RWPE1 (cell line): Measurements from ENCODE around the gene CDC40.

ENCODE experiments used
- CTCF ChIA-PET: fragments of 350-600 bp; sonication (Branson Sonifier 250); formaldehyde crosslinking; extraction: SDS; loops from one replicate; lab custom pipeline; 2021; lab: Yijun Ruan, JAX
- POLR2A ChIA-PET: fragments of 400-600 bp; formaldehyde crosslinking; extraction: SDS; loops from one replicate; lab custom pipeline; 2020; ENCODE audit warnings: antibody characterized with exemption; ENCODE audit not compliant: low non-redundant PET; lab: Yijun Ruan, JAX
- DNase-seq: peaks from one replicate; pipeline ENCODE4 v3.0.0; 2012; ENCODE audit warnings: low spot score
- H3K27ac ChIP-seq: fragments of 450-650 bp; 2 replicates; pipeline ENCODE4 v1.5.1; 2017
- TF ChIP-seq, protein P1 (sequence below): fragments of 450-650 bp; conservative IDR thresholded peaks from 2 replicates; pipeline ENCODE4 v1.5.1; 2017; ENCODE audit warnings: low read depth, mild to moderate bottlenecking

CDC40 gene

DNA sequence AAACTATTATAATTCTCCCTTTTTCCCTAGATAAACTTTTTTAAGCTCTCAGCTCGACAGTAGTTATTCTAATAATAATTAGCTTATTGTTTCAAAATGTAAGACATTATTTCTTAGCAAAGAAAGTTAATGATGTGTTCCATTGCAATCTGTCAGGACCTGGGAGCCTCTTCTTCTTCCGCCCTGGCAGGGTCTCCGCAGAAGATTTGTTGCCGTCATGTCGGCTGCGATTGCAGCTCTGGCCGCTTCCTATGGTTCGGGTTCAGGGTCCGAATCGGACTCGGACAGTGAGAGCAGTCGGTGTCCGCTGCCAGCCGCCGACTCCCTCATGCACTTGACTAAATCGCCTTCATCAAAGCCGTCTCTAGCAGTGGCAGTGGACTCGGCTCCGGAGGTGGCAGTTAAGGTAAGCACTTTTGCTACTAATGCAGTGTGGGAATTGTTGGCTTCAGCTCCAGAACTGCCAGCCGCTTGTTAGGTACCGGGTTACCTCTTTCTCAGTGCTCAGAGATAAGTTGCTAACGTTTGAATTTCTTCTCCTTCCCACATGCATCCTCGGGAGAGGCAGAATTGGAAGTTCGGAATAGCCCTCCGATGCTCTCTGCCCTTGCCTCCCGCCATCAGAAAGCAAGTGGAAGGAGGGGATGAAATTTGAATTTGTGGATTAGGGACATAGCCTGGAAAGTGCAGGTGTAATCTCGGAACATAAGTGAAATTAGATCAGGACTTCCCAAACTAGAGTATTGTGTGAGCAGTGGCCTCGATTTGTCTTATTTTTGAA, at the start of gene CDC40:
Gene CDC40 (plus strand): TSS at position 200 of the 781 bp plus-strand sequence. CDS start 18 bp downstream, at position 218.
- peak; percentile 42 for DNase-seq
- TF ChIP-seq, protein P1, sequence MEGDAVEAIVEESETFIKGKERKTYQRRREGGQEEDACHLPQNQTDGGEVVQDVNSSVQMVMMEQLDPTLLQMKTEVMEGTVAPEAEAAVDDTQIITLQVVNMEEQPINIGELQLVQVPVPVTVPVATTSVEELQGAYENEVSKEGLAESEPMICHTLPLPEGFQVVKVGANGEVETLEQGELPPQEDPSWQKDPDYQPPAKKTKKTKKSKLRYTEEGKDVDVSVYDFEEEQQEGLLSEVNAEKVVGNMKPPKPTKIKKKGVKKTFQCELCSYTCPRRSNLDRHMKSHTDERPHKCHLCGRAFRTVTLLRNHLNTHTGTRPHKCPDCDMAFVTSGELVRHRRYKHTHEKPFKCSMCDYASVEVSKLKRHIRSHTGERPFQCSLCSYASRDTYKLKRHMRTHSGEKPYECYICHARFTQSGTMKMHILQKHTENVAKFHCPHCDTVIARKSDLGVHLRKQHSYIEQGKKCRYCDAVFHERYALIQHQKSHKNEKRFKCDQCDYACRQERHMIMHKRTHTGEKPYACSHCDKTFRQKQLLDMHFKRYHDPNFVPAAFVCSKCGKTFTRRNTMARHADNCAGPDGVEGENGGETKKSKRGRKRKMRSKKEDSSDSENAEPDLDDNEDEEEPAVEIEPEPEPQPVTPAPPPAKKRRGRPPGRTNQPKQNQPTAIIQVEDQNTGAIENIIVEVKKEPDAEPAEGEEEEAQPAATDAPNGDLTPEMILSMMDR = no peak
- POLR2A ChIA-PET = interaction anchor here (0.6 kb wide), 1 partner anchor 30 kb away, joined by 3 read pairs; no protein-coding TSS in a partner anchor
- CTCF ChIA-PET = no interaction called here
- peak within 1 kb of the TSS; percentile 92 for H3K27ac ChIP-seq

DNA sequence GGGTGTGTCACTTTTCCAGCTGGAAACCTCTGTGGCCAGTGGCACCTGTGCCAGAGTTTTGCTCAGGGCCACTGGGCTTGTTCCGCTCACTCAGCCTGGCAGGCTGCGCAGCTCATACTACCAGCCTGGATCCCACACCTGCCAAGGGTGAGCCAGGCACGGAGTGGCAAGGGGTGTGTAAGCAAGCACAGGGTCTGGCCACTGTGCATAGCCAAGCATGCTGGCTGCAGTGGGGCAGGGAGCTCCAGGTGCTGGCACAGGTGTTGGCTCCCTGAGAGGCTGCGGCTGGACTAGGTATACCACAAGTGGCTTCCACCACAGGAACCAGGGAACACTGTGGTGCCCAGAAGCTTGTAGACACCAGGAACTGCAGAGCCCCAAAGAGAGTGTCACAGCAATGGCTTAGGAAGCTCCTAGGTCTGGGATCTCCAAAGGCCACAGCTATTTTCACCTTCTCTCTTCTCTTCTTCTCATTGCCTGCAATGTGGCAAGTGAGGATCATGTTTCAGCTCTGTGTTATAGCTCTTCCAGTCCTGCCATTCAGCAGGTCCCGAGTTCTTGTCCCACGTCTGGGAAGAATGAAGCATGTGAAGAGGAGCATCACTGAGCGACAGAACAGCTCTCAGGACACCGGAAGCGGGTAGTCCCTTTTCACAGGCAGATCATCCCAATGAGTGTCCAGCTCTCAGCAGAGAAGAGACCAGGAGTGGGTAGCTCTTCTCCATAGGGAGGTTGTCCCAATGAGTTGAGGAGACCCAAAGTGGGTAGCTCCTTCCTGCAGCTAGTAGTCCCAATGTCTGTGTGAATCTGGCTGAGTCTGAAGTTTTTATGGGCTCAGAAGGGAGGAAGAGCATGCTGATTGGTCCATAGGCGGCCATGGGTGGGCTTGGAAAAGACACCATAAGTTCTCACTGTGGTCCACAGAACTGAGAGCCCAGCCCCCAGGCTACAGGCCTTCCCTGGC, 42.0 kb upstream of the CDC40 start:
- ChIA-PET POLR2A (no interaction called here), CTCF (interaction anchor here (0.6 to 1.2 kb wide), 2 partner anchors 9 to 873 kb away, joined by 4 to 7 read pairs; no protein-coding TSS in a partner anchor)
- TF ChIP-seq, protein P1 = no peak
- no peak for DNase-seq
- 0 out of 2 replicates have a peak overlapping the region, but pooled peaks have one; percentile 12 for H3K27ac ChIP-seq

DNA sequence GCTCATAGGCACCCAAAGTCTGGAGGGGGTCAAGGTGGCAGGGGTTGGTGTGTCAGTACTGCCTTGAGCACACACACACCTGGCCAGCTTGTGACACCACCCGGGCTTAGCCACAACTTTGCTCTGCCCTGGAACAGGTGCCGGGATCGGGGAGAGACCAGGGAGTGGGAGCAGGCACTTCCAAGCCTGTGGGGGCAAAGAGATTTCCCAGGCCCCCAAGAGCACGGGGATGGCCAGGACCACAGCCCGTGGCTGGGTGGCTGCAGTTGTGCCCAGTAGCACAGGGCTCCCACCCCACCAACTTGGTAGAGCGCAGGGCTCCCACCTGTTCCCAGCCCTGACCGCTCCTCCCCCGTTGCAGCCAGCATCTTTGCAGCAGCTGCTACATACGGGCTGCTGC, 41.2 kb upstream of the CDC40 start:
- DNase-seq = no peak
- peak overlapping the region; percentile 12; the same call in 1 of the 2 replicates for H3K27ac ChIP-seq
- CTCF ChIA-PET = no interaction called here
- TF ChIP-seq, protein P1 = no peak
- POLR2A ChIA-PET = no interaction called here

DNA sequence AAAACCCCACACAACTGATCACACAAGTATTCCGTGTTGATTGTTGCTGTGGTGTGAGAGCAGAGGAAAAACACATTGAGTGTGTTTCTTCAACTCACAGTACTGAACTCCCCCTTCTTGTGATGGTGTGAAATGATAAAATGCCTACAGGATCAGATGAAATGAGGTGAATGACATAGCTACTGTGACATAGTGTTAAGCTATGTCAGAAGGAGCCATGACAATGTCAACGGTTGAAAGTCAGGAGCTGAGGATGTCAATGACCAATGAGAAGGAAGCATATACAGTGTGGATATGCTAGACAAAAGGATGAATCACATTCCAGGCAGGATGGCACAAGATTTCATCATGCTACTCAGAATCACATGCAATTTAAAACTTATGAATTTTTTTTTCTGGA, 39.6 kb upstream of the CDC40 start:
- peak; percentile 59 for DNase-seq
- TF ChIP-seq, protein P1 = no peak
- ChIA-PET CTCF (interaction anchor here (0.6 kb wide), 1 partner anchor 168 kb away, joined by 3 read pairs; no protein-coding TSS in a partner anchor), POLR2A (no interaction called here)
- no peak overlapping the region for H3K27ac ChIP-seq

DNA sequence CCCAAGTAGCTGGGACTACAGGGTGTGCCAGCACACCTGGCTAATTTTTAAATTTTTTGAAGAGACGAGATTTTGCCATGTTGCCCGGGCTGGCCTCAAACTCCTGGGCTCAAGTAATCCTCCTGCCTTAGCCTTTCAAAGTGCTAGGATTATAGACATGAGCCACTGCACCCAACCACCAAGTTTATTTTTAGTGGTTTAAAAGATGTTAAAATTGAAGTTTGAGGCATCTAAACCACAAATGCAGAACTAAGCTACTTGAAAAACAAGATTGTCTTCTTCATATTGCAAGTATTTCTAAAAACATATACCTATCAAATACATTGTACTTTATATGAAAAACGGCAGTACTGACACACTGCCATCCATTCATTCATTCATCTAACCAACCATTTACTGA, 32.4 kb upstream of the CDC40 start:
- ChIA-PET POLR2A (no interaction called here), CTCF (interaction anchor here (0.7 kb wide), 1 partner anchor 614 kb away, joined by 3 read pairs; no protein-coding TSS in a partner anchor)
- H3K27ac ChIP-seq = no peak overlapping the region
- DNase-seq = no peak
- TF ChIP-seq, protein P1 = no peak

DNA sequence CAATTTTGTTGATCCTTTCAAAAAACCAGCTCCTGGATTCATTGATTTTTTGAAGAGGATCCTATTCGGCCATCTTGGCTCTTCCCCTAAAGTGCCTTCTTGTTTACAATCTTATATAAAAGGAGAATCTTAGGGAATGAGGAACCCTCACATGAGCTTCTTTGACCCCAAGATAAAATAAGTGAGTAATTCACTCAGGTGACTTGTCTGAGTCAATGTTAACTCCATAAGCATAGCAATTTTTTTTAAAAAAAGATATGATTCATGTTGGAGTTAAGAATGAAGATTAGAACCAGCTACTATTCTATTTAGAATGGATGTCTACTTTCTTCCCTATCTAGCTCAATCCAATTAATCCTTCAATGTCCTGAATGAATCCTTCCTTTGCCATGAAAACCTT, 21.7 kb upstream of the CDC40 start:
- DNase-seq = peak; percentile 16
- TF ChIP-seq, protein P1 = no peak
- ChIA-PET POLR2A (no interaction called here), CTCF (interaction anchor here (1.1 kb wide), 1 partner anchor 20 kb away, joined by 3 read pairs; no protein-coding TSS in a partner anchor)
- no peak overlapping the region for H3K27ac ChIP-seq
